GM20000 (cell line): ENCODE results near the gene UQCRQ.
"Not testable (repeated sequence)": the region's sequence is repeated elsewhere in the genome, so short reads cannot be mapped to it uniquely, and the experiment has no call there.

Experiments
- DNase-seq: peaks from one replicate; pipeline ENCODE4 v3.0.0; 2012; ENCODE audit warnings: low spot score
- TF ChIP-seq, protein P1 (sequence below): IDR thresholded peaks from 2 replicates; pipeline ENCODE4 v1.5.1; 2012; ENCODE audit warnings: mild to moderate bottlenecking, control low read depth; ENCODE audit errors: extremely low read depth, missing control alignments

The UQCRQ gene

DNA sequence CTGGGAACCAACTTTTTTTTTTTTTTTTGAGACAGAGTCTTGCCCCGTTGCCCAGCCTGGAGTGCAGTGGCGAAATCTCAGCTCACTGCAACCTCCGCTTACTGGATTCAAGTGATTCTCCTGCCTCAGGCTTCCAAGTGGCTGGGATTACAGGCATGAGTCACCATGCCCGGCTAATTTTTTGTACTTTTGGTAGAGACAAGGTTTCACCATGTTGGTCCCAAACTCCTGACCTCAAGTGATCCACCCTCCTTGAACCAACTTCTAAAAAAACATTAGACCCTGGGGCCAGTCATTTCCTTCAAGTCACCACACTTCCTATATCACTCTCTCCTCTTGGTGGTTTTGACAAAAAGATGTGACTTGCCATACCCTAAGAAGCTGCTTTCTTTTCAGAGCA, 25.1 kb upstream of the UQCRQ start:
- DNase-seq: no peak

DNA sequence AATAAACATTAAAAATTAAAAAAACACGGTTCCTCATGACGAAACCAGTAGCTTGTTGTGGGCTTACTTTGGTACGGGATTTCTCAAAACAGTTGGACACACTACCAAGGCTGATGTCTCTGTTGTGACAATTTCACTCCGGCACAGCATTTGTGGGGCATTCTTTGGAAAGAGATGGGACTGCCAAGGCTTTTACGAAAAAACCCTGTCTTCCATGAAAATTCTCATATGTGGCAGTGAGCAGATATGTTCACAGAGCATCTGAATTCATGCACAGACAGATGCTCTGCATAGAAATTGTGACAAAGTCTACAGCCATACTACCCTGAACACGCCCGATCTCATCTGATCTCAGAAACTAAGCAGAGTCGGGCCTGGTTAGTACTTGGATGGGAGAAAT, 18.2 kb upstream of the UQCRQ start:
- no peak for DNase-seq
- TF ChIP-seq, protein P1, sequence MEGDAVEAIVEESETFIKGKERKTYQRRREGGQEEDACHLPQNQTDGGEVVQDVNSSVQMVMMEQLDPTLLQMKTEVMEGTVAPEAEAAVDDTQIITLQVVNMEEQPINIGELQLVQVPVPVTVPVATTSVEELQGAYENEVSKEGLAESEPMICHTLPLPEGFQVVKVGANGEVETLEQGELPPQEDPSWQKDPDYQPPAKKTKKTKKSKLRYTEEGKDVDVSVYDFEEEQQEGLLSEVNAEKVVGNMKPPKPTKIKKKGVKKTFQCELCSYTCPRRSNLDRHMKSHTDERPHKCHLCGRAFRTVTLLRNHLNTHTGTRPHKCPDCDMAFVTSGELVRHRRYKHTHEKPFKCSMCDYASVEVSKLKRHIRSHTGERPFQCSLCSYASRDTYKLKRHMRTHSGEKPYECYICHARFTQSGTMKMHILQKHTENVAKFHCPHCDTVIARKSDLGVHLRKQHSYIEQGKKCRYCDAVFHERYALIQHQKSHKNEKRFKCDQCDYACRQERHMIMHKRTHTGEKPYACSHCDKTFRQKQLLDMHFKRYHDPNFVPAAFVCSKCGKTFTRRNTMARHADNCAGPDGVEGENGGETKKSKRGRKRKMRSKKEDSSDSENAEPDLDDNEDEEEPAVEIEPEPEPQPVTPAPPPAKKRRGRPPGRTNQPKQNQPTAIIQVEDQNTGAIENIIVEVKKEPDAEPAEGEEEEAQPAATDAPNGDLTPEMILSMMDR: no peak

More for the DNA sequence above, 25.1 kb upstream of the UQCRQ start:
- TF ChIP-seq, protein P1: no peak

DNA sequence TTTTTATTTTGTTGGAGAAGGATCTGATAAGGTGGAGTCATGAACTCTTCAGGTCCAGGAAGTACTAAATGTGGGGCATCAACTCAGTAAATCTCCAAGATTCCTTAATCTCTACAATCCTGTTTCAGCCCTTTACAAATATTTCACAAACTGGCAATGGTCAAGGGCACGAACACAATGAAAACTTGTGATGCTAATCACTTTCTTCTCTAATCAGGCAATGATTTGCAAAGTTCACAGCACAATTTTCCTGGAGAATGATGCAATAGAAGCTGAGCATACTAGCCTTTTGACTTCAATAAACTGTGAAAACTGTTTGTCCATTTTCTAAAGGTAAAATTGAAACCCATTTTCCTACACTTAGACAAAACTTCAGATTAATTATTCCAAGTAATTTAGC, 17.1 kb upstream of the UQCRQ start:
- no peak for DNase-seq
- TF ChIP-seq, protein P1: no peak

GRCh38 chr5:132850066-132850465, 16.4 kb upstream of the UQCRQ start:
- DNase-seq: no peak
- TF ChIP-seq, protein P1: no peak

GRCh38 chr5:132853323-132853722, 13.1 kb upstream of the UQCRQ start:
- TF ChIP-seq, protein P1: no peak
- DNase-seq: no peak

DNA sequence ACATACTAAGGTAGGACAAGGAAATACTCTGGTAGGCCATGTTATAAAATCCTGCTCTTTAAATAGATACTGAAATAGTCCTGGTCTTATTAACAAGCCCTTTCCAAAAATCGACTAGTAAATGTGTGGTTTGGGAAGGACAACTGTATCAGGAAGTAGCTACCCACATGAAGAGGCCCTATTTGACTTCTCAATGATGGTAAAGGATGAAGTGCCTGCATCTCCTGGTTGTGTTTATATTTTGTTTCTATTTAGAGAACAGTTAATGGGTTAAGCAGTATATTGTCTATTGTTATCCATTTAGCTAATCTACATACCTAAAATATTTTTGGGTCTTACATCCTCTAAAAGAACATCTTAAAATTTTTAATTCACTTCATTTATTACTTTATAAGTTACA, 12.7 kb upstream of the UQCRQ start:
- no peak for DNase-seq
- TF ChIP-seq, protein P1: no peak

DNA sequence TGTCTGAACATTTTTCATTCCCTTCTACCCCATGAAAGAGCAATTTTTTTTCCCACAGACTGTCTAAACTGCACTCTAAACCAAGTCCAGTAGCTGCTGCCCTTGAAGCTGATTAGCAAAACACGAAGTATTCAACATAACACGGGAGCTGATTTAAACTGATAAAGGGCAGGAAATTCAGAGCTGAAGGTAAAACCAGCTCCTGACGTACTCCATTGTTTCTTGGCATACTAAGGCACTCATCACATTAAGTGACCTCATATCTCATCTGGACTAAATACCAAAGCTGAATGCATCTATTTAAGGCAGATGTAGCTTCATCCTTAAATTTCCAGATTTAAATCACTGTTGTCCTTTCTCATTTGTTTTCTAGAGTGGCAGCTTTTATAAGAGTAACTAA, 12.1 kb upstream of the UQCRQ start:
- no peak for DNase-seq
- TF ChIP-seq, protein P1: no peak

DNA sequence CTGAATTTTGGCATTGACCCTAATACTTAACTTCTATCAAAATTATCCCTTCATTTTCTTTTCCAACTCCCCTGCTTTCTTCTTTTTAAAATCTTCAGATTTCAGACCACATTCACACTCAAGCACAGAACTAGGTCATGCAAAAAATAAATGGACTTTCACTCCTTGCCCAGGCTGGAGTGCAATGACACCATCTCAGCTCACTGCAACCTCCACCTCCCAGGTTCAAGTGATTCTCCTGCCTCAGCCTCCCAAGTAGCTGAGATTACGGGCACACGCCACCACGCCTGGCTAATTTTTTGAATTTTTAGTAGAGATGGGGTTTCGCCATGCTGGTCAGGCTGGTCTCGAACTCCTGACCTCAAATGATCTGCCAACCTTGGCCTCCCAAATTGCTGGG, 11.4 kb upstream of the UQCRQ start:
- DNase-seq: not testable (repeated sequence)
